Fibroblast of lung (primary cell): ENCODE data around the gene ANKRD18B.
"Not testable (repeated sequence)": the region's sequence is repeated elsewhere in the genome, so short reads cannot be mapped to it uniquely, and the experiment has no call there.

ENCODE experiments used
- EZH2 ChIP-seq: IDR thresholded peaks from 2 replicates; pipeline ENCODE4 v1.5.1; 2012; ENCODE audit warnings: low read length, control low read depth, mild to moderate bottlenecking; ENCODE audit errors: missing control alignments
- TF ChIP-seq, protein P1 (sequence below), 2 donors: IDR thresholded peaks in 1 of 2; conservative IDR thresholded peaks in 1 of 2; 1 replicate in 1 of 2; 2 replicates in 1 of 2; pipeline ENCODE4 v1.5.1; 2011 to 2012; ENCODE audit warnings: low read length in 2 of 2, control low read depth in 1 of 2, inconsistent platforms in 1 of 2, low read depth in 1 of 2, mild to moderate bottlenecking in 1 of 2

DNA sequence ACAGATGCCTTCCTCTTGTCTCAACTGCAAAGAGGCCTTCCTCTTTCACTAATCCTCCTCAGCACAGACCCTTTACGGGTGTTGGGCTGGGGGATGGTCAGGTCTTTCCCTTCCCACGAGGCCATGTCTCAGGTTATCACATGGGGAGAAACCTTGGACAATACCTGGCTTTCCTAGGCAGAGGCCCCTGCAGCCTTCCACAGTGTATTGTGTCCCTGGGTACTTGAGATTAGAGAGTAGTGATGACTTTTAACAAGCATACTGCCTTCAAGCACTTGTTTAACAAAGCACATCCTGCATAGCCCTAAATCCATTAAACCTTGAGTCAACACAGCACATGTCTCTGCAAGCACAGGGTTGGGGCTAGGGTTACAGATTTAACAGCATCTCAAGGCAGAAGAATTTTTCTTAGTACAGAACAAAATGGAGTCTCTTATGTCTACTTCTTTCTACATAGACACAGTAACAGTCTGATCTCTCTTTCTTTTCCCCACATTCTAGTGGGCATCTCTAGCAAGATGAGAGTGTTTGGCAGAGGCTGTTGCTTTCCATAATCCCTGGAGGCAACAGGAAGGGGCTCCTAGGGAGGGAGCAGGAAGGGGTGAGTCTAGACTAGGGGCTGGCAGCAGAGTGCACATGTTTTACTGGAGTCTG, 8.6 kb upstream of the ANKRD18B start:
- TF ChIP-seq, protein P1, sequence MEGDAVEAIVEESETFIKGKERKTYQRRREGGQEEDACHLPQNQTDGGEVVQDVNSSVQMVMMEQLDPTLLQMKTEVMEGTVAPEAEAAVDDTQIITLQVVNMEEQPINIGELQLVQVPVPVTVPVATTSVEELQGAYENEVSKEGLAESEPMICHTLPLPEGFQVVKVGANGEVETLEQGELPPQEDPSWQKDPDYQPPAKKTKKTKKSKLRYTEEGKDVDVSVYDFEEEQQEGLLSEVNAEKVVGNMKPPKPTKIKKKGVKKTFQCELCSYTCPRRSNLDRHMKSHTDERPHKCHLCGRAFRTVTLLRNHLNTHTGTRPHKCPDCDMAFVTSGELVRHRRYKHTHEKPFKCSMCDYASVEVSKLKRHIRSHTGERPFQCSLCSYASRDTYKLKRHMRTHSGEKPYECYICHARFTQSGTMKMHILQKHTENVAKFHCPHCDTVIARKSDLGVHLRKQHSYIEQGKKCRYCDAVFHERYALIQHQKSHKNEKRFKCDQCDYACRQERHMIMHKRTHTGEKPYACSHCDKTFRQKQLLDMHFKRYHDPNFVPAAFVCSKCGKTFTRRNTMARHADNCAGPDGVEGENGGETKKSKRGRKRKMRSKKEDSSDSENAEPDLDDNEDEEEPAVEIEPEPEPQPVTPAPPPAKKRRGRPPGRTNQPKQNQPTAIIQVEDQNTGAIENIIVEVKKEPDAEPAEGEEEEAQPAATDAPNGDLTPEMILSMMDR (conservative IDR thresholded peaks at IDR 0.05 in 1 of 2, IDR thresholded peaks at IDR 0.05 in 1 of 2; ENCODE audit: low read depth in 1 of 2, low read length in 2 of 2) = not testable (repeated sequence)
- not testable (repeated sequence) for TF ChIP-seq EZH2
